GM15510 (cell line): ENCODE measurements around the gene ABHD6.

Source experiments
- POLR2A ChIP-seq: IDR thresholded peaks from 3 replicates; pipeline ENCODE4 v1.6.1; 2011; ENCODE audit warnings: borderline replicate concordance; ENCODE audit not compliant: insufficient read length; ENCODE audit errors: extremely low read depth

The ABHD6 gene

GRCh38 chr3:58336135-58336882 lies 98.7 kb downstream of the ABHD6 start:
- no peak for TF ChIP-seq POLR2A

- TF ChIP-seq POLR2A: no peak
Observed at GRCh38 chr3:58337190-58337589, 99.6 kb downstream of the ABHD6 start.

DNA sequence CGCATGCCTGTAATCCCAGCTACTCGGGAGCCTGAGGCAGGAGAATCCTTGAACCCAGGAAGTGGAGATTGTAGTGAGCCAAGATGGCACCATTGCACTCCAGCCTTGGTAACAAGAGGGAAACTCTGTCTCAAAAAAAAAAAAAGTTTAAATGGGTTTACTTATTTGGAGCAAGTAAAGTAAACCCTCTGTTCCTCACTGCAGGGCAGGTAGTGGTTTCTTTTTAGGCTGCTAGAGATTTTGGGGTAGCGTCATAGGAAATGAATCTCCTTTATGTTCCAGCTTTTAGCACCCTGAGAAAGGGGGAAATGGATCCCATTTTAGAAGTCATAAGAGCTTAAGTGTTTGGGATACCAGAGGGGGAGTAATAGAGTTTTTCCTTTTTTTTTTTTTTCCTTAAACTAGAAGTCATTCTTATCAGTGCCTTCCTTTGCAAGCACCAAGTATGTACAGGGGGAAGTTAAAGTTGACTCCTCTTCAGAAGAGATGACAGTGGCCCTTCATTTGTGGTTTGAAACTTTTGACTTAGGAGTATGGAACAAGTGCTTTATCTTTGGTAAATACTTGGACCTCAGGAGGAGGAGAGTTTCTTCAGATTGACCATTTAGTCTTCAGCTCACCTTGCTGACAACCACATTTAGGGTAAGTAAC lies 103.1 kb downstream of the ABHD6 start:
- TF ChIP-seq POLR2A: no peak

DNA sequence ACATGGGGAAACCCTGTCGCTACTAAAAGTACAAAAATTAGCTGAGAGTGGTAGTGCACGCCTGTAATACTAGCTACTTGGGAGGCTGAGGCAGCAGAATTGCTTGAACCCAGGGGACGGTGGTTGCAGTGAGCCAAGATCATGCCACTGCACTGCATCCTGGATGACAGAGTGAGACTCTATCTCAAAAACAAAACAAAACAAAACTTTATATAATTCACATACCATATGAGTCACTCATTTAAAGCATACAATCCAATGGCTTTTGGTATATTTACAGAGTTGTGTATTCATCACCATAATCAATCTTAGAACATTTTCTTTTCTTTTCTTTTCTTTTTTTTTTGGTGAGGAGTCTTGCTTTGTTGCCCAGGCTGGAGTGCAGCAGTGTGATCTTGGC lies 103.8 kb downstream of the ABHD6 start:
- no peak for TF ChIP-seq POLR2A

DNA sequence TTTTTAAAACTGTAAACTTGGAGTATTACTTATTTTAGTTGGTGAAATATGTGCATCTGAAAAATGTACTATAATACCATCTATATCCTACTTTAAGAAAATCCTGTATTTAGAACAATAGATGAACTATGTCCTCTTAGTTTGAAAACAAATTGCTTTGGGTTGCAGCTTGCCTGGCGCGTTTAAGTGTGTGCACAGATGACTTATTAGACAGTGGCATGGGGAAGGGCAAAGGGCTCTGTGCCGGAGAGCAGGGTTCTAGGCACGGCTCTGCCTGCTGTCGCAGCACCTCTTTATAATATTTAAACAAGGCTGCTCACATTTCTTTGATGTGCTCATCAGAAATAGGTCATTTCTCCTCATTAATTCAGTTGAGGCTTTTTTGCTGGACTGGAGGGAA lies 105.1 kb downstream of the ABHD6 start:
- no peak for TF ChIP-seq POLR2A
